ENCODE measurements around the gene LBH.

Gene LBH

DNA sequence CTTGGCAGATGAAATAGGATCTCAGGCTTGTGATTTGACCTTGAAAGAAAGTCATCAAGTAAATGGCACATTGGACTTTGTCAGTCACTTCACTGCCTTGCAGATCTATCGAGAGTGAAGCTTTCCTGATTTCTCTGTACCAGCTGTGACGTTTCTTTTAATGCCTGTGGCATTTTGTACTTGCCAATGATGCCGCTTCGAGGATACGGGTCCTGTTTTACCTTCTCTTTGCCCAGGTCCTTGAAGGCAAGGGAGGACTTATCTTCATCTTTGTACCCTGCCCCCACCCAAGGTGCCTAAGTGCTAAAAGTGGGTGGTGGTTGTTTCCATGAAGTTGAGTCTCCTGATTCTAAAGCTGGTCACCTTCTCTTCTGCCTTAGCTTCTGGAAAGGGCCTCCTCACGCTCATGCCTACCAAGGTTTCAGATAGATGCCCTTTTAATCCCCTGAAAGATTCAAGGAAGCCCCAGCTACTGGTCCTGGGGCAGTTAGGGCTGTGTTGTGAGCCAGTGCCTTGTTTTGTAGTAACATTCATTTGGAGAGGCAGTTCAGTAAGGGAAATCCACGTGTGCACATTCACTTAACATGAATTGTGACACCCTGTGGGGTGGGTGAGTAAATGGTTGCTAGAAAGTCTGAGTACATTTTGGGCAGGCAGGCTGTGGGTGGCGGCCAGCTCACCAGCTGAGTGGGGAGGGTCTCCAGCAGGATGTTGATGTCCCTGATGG is 6.1 kb downstream of the LBH start:
- H3K4me3 Mint-ChIP-seq: peak overlapping the region; percentile 88
- peaks cover 27% of the 10 kb centered on the region for H3K36me3 Mint-ChIP-seq
- H3K4me1 Mint-ChIP-seq: peaks cover 89% of the 10 kb centered on the region
- no peaks in the 10 kb centered on the region for H3K27me3 Mint-ChIP-seq
- H3K27ac Mint-ChIP-seq: peak overlapping the region; percentile 94
- H3K9me3 Mint-ChIP-seq: no peaks in the 10 kb centered on the region

DNA sequence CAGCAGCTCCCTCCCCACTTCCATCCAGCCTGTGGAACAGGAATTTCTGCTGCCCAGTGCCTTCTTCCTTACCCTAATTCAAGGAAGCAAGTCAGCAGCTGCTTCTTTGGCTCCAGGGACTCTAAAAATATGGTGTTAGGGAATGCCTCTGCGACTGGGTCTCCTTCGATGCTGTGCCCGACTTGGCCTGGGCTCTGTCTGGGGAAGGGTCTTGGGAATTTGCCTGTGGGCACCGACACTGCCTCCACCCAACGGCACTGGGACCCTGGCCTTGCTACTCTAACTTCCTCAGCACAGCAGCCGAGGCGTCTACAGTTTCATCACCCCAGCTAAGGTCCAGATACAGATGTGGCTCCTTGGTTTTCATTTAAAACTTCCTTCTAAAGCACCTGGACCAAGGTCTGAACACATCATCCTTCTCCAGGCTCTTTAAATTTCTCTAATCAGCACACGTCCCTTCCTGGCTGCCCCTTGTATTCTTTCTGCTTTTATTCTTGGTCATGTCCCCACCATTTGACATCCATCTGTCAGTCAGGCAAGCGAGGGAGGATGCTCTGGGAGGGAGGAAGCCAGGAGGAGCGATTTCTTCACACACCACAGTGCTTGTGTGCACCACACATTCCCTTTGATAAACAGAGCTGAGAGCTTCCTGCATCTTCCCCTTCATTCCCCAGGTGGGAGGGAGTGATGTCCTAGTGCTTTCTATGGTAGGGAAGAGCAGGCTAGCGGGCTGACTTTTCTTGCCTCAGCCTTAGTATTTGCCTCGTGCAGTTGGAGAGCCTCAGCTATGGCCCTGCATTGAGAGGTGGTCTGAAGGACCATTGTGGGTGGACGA is 6.8 kb downstream of the LBH start:
- Mint-ChIP-seq H3K36me3 (peaks cover 34% of the 10 kb centered on the region), H3K4me1 (peaks cover 96% of the 10 kb centered on the region), H3K27ac (peak overlapping the region; percentile 94), H3K27me3 (no peaks in the 10 kb centered on the region), H3K9me3 (no peaks in the 10 kb centered on the region), H3K4me3 (peak overlapping the region; percentile 88)

DNA sequence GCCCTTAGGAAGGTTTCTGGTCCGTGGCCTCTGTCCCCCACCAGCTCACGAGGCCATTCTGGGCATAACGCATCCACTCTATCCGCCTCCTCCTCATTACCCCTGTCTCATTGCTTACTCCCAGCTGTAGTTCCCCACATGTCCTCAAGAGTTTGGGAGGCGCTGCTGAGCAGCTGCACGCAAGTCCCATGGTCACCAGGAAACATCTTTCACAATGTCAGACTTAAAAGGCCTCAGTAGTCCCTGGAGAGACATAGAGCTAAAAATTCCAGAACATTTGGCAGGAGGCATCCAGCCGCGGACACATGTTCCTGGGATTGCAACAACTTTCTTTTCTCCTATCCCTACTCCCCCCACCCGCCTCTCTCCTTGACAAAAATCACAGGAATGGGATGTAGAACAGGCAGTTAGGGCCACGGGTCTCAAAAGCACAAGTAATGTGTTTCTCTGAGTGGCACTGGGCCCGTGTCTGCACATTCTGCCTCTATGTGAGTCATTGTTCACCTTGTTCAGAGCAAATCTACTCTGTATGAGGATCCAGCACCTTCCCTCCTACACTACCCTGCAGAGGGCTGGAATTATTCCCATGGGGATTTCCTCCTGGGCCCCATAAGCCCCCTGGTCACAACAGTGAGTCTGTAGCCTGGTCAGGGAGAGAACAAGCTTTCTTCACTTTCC is 8.1 kb downstream of the LBH start:
- Mint-ChIP-seq H3K4me1 (peaks cover 97% of the 10 kb centered on the region), H3K27me3 (no peaks in the 10 kb centered on the region), H3K27ac (peak overlapping the region; percentile 94), H3K9me3 (no peaks in the 10 kb centered on the region), H3K36me3 (peaks cover 33% of the 10 kb centered on the region), H3K4me3 (peak overlapping the region; percentile 88)

DNA sequence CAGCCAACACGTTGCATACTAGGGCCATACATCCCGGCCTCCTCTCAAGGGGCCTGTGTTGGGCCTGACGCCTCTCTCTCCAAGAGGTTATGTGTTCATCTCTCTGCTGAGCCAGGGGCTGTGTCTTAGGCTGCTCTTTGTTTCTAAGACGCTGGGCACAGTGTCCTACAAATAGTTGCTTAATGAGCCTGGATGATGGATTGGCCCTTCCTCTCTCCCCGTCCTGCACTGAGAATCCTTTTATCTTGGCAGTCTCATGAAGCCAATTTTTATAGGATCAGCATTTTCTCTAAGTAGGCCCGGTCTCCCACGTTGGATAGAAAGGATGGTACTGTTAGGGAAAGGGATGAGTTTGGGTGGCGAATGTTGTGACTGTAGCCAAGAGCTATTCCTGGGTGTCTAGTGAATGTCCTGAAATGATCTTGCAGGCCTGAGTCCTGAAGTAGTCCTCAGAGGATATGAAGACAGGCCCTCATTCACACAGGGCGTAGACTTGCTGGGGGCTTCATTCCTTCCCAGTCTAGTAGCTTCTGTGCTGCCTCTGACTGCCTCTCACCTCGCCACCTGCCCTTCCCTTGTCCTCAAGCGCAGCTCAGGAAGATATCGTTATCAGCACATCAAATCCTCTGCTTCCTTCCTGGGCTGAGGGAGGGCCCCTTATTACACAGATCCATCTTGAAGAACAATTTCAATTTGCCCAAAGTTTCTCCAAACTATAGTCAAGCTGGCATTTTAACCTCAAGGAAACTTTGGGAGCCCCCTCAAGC is 8.8 kb downstream of the LBH start:
- H3K9me3 Mint-ChIP-seq: no peaks in the 10 kb centered on the region
- peak overlapping the region; percentile 88 for H3K4me3 Mint-ChIP-seq
- peaks cover 93% of the 10 kb centered on the region for H3K4me1 Mint-ChIP-seq
- H3K36me3 Mint-ChIP-seq: peaks cover 32% of the 10 kb centered on the region
- H3K27me3 Mint-ChIP-seq: no peaks in the 10 kb centered on the region
- peak overlapping the region; percentile 94 for H3K27ac Mint-ChIP-seq

DNA sequence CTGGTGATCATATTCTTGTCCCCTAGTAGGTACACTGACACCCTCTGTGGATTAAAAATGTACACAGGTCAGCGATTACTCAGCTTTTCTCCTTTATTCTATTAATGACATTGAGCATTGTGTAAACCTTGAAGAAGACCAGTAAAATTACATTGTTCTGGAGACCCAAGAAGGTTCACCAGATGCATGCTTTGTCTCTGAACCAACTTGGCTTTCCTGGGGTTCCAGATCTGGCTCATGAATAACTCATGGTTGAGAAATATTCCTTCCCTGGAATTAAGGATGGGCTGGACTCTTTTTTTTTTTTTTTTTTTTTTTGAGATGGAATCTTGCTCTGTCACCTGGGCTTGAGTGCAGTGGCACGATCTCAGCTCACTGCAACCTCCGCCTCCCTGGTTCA is 11.9 kb downstream of the LBH start:
- H3K4me1 Mint-ChIP-seq: peaks cover 93% of the 10 kb centered on the region
- no peaks in the 10 kb centered on the region for H3K27me3 Mint-ChIP-seq
- peak overlapping the region; percentile 60 for H3K4me3 Mint-ChIP-seq
- H3K27ac Mint-ChIP-seq: peak overlapping the region; percentile 90
- H3K36me3 Mint-ChIP-seq: peaks cover 36% of the 10 kb centered on the region
- no peaks in the 10 kb centered on the region for H3K9me3 Mint-ChIP-seq

DNA sequence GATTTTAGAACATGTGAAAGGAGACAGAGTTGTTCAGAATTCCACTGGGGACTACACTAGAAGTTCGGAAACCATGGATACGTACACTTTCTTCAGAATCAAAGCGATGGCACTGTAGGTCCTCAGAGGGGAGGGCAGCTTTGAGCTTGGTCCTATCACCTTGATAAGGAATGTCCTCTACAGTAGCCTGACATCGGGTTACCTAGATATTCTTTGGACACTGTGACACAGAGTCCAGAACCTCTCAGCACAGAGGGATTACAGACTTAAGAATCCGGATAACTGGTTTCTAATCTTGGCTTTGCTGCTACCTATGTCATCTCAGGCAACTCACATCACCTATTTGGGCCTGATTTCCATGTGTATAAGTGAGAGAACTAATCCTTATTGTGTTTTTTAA is 14.0 kb downstream of the LBH start:
- peaks cover 93% of the 10 kb centered on the region for H3K4me1 Mint-ChIP-seq
- peaks cover 31% of the 10 kb centered on the region for H3K36me3 Mint-ChIP-seq
- no peak overlapping the region for H3K4me3 Mint-ChIP-seq
- peak overlapping the region; percentile 86 for H3K27ac Mint-ChIP-seq
- H3K27me3 Mint-ChIP-seq: no peaks in the 10 kb centered on the region
- no peaks in the 10 kb centered on the region for H3K9me3 Mint-ChIP-seq

DNA sequence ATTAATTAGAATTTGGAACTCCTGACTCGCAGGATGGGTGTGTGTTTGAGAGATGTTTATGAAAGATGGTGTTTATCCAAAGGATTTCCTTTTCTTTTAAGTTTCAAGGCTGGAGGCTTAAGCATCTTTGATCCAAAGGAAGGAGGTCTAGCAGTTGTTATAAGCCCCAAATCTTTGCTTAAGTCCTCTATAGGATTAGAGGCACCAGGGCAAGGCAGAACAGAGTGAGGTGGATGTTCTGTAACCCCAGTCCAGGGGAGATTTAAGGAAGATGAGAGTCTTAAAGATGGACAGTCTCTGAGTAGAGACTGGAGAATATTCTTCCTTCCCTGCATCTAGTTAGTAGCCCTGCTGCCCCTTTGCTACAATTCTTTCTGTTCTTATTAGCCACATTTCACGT is 17.5 kb downstream of the LBH start:
- H3K36me3 Mint-ChIP-seq: peaks cover 32% of the 10 kb centered on the region
- H3K4me1 Mint-ChIP-seq: peaks cover 94% of the 10 kb centered on the region
- peak overlapping the region; percentile 43 for H3K4me3 Mint-ChIP-seq
- H3K9me3 Mint-ChIP-seq: no peaks in the 10 kb centered on the region
- peak overlapping the region; percentile 97 for H3K27ac Mint-ChIP-seq
- no peaks in the 10 kb centered on the region for H3K27me3 Mint-ChIP-seq

DNA sequence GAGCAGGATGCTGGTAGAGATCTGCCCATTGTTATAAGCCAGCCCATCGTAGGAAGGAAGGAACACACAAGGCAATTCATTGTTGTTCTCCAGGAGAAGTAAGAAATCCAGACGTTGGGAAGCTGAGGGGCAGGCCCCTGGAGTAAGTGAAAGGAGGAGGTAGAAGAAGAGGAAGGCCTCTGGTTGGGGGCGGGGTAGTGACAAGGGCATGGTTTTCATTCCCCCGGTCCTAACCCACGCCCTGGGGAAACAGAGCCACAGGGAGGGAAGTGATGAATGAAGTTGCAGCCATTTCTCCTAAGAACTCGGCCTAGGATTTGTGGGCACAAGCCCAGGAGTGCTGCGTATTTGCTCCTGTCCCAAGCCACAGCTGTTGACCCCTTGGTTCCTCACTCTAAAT is 18.0 kb downstream of the LBH start:
- H3K27ac Mint-ChIP-seq: peak overlapping the region; percentile 97
- H3K27me3 Mint-ChIP-seq: no peaks in the 10 kb centered on the region
- peaks cover 31% of the 10 kb centered on the region for H3K36me3 Mint-ChIP-seq
- peaks cover 94% of the 10 kb centered on the region for H3K4me1 Mint-ChIP-seq
- peak overlapping the region; percentile 47 for H3K4me3 Mint-ChIP-seq
- H3K9me3 Mint-ChIP-seq: no peaks in the 10 kb centered on the region

DNA sequence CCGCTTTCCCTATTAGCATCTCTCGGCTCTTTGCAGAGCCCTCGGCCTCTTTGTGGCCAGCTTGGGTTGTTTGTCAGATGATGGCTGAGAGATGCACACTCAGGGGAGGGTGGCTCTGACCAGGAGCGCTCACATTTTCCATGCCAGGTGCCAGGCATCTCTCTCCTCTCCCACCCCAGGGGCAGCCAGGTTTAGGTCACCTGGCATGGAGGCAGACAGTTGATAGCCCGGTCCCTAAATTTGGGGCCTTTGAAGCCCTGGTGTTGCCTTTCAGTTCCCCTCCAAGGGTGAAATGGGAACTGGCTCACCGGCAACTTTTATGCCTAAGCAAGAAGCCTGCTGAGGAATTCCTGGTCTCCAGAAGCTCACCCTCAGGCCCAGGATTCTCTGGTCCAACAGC is 19.1 kb downstream of the LBH start:
- peaks cover 97% of the 10 kb centered on the region for H3K4me1 Mint-ChIP-seq
- no peaks in the 10 kb centered on the region for H3K9me3 Mint-ChIP-seq
- no peaks in the 10 kb centered on the region for H3K27me3 Mint-ChIP-seq
- peak overlapping the region; percentile 70 for H3K27ac Mint-ChIP-seq
- H3K4me3 Mint-ChIP-seq: peak overlapping the region; percentile 26
- H3K36me3 Mint-ChIP-seq: peaks cover 31% of the 10 kb centered on the region

DNA sequence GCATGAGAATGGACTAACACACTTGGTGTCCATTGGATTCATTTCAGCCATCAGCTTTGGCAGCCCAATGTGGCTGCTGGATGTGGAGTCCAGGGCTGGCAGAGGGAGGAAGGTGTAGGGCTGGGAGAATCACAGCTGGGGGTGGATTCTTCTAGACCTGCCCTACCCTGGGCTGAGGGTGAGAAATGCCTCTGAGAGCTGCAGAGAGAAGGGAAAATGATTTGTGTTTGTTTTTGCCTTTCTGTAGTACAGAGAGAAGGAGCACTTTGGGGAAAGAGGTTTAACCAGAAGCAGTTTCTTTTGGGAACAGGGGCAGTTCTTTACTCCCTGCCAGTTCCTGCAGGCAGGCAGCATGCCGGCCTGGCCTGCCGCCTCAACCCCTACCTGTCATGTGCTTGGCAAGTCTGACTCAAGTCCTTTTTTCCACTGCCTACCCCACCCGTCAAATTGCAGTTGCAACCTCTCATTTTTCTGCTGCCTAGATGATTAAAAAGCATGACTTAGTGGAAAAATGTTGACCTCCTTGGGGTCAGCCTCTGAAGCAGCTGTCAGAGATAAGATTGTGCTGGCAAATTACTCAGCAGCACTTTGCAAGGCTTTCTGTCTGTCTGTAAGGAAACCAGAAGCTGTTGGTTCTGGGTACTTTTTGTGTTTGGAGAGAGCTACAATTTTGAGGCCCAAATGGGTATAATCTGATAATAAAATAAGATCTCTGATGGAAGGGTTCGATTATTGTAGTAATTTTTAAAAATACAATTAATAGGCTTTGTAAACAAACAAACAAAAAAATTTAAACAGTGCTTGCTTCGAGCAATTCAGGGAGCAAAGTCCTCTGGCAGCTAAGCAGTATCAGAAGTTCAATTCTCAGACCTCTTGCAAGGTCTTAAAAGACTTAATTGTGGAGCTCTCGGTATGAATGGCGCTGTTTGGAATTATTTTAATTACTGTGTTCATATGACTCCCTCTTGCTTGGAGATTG is 21.7 kb downstream of the LBH start:
- Mint-ChIP-seq H3K4me3 (peak overlapping the region; percentile 45), H3K4me1 (peaks cover 97% of the 10 kb centered on the region), H3K27me3 (no peaks in the 10 kb centered on the region), H3K9me3 (no peaks in the 10 kb centered on the region), H3K36me3 (peaks cover 32% of the 10 kb centered on the region), H3K27ac (peak overlapping the region; percentile 97)

DNA sequence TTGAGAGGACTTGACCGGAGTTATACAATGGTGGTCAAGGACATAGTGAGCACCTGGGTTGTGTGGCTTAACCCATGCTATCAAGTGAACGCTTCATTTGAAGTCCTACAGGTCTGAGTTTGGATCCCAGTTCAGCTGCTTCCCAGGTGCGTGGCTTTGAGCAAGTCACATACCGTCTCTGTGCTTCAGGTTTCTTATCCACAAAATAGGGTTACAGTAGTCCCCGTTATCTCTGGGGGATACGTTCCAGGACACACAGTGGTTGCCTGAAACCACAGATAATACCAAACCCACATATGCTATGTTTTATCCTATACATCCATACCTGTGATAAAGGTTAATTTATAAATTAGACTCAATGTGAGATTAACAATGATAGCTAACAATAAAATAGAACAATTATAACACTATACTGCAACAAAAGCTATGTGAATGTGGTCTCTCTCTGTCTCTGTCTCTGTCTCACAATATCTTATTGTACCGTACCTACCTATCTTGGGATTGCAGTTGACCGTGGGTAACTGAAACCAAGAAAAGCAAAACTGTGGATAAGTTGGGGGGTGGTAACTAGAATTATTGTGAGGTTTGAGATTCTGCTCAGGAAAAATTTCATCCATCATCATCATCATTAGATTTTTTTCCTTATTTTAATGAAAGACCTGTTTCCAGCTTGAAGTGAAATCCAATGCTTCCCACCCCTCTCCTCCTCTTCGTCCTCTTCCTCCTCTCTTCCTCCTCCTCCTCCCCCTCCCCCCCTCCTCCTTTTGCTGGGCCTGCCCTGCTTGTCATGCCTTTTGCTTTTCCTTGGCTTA is 22.7 kb downstream of the LBH start:
- no peaks in the 10 kb centered on the region for H3K9me3 Mint-ChIP-seq
- H3K4me1 Mint-ChIP-seq: peaks cover 96% of the 10 kb centered on the region
- H3K27me3 Mint-ChIP-seq: no peaks in the 10 kb centered on the region
- peak overlapping the region; percentile 97 for H3K27ac Mint-ChIP-seq
- H3K4me3 Mint-ChIP-seq: peak overlapping the region; percentile 45
- peaks cover 33% of the 10 kb centered on the region for H3K36me3 Mint-ChIP-seq

DNA sequence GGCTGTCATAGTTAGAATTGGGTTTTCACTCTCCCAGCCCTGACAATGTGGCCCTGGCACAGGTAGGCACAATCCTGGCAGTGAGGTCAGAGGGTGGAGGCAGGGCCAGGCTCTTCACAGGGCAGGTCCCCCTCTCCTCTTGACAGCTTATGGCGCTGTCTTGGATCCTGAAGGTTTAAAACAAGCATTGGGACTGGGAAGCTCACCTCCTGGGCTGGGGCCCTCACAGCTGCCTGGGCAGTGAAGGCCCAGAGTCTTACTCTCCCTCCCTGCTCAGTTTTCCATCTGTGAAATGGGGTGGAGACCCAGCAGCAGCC is 23.3 kb downstream of the LBH start:
- no peaks in the 10 kb centered on the region for H3K9me3 Mint-ChIP-seq
- peak overlapping the region; percentile 23 for H3K27ac Mint-ChIP-seq
- peaks cover 33% of the 10 kb centered on the region for H3K36me3 Mint-ChIP-seq
- no peaks in the 10 kb centered on the region for H3K27me3 Mint-ChIP-seq
- H3K4me3 Mint-ChIP-seq: no peak overlapping the region
- H3K4me1 Mint-ChIP-seq: peaks cover 96% of the 10 kb centered on the region

DNA sequence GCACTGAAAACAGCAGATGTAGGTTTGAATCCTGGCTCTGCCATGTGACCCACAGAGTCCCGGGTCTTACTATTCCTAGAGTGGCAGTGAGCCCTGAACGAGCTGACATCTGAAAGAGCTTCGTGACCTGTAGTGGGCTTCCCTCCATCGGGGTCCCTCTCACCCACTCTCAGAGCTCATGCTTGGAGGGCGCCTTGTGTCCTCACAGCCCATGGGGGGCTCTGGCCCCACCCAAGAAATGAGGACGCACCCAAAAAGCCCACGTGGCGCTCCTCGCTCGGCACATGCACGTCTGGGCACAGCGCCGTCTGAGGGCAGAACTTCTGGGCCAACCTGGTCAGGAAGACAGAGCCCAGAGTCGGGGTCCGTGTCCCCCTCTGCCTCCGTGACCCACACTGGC is 23.7 kb downstream of the LBH start:
- Mint-ChIP-seq H3K4me3 (no peak overlapping the region), H3K4me1 (peaks cover 96% of the 10 kb centered on the region), H3K9me3 (no peaks in the 10 kb centered on the region), H3K27me3 (no peaks in the 10 kb centered on the region), H3K36me3 (peaks cover 37% of the 10 kb centered on the region), H3K27ac (no peak overlapping the region)
